HepG2 (cell line): Measurements from ENCODE around the gene SLC1A2. TPM values are rescaled to one million over a fixed set of nuclear protein-coding genes. Genes with fewer than 3 reads are reported as not detected.

ENCODE experiments used
- ATAC-seq: fragments of 200-7000 bp; cut with Tn5 transposase; 3 replicates; pipeline ENCODE4 v1.9.1; 2020; ENCODE audit warnings: mild to moderate bottlenecking, moderate library complexity
- BruUV-seq: library from RNA; stranded (reverse); fragments of 400-500 nt; replicated peaks from 2 replicates; lab custom pipeline; 2021; lab: Mats Ljungman, UMichigan
- CTCF ChIA-PET: fragments of 300-600 bp; formaldehyde crosslinking; extraction: SDS; loops from one replicate; lab custom pipeline; 2021; ENCODE audit warnings: low total read pairs, inconsistent platforms, low intra/inter-chr PET ratio; lab: Yijun Ruan, JAX
- POLR2A ChIA-PET: fragments of 350-600 bp; sonication (Branson Sonifier 250); formaldehyde crosslinking; loops from one replicate; lab custom pipeline; 2020; ENCODE audit warnings: antibody characterized with exemption, inconsistent platforms; lab: Yijun Ruan, JAX
- DNase-seq: peaks from one replicate; pipeline ENCODE4 v3.0.0-alpha.2; 2015; ENCODE audit warnings: low spot score
- FAIRE-seq: peaks from 3 replicates; lab custom pipeline; 2011; peaks lifted over from hg19 to GRCh38; lab: Jason Lieb, UNC
- H2AFZ ChIP-seq: one replicate; pipeline ENCODE4 v1.6.1; 2011; ENCODE audit warnings: low read length, inconsistent platforms
- H3K27ac ChIP-seq: fragments of 300-600 bp; 3 replicates; pipeline ENCODE4 v1.8.0; 2011; ENCODE audit warnings: mixed run types, mild to moderate bottlenecking, mixed read lengths, low read length, inconsistent platforms; ENCODE audit not compliant: insufficient read depth; ENCODE audit errors: extremely low read length
- H3K27me3 ChIP-seq, 2 experiments: fragments of 200-600 bp in 1 of 2; 2 replicates in 1 of 2; 3 replicates in 1 of 2; pipeline versions ENCODE4 v1.6.0 to v1.8.0; 2011; ENCODE audit warnings: low read length in 2 of 2, mild to moderate bottlenecking in 2 of 2, moderate library complexity in 2 of 2, inconsistent platforms in 1 of 2; ENCODE audit not compliant: insufficient read depth in 2 of 2, control insufficient read depth in 1 of 2
- H3K36me3 ChIP-seq, 2 experiments: fragments of 200-600 bp in 1 of 2; replicated peaks in 1 of 2; 2 replicates in 1 of 2; 3 replicates in 1 of 2; pipeline versions ENCODE4 v1.5.1 to v1.8.0; 2011; ENCODE audit warnings: low read length in 2 of 2, inconsistent platforms in 1 of 2; ENCODE audit not compliant: insufficient read depth in 2 of 2, control insufficient read depth in 1 of 2
- H3K4me1 ChIP-seq: 2 replicates; pipeline ENCODE4 v1.5.1; 2012; ENCODE audit warnings: low read length, inconsistent platforms; ENCODE audit not compliant: insufficient read depth
- H3K4me2 ChIP-seq: 2 replicates; pipeline ENCODE4 v1.6.0; 2011; ENCODE audit warnings: low read depth, low read length, inconsistent platforms
- H3K4me3 ChIP-seq, 3 experiments: fragments of 200-600 bp in 1 of 3; sonication (generic), shearing (Covaris generic) in 1 of 3; replicated peaks in 1 of 3; 2 replicates each; pipeline ENCODE4 v1.5.1; 2011 to 2016; ENCODE audit warnings: low read length in 3 of 3, inconsistent platforms in 2 of 3, low read depth in 2 of 3, mild to moderate bottlenecking in 2 of 3, control low read depth in 1 of 3, mixed read lengths in 1 of 3; ENCODE audit not compliant: insufficient read depth in 1 of 3
- H3K79me2 ChIP-seq: one replicate; pipeline ENCODE4 v1.6.1; 2011; ENCODE audit warnings: low read length, inconsistent platforms; ENCODE audit not compliant: insufficient read depth
- H3K9ac ChIP-seq: 2 replicates; pipeline ENCODE4 v1.6.0; 2011; ENCODE audit warnings: mild to moderate bottlenecking, low read depth, low read length, inconsistent platforms; ENCODE audit not compliant: insufficient read depth
- H3K9me3 ChIP-seq: 2 replicates; pipeline ENCODE4 v1.5.1; 2012; ENCODE audit warnings: mild to moderate bottlenecking, low read length
- H4K20me1 ChIP-seq: 2 replicates; pipeline ENCODE4 v1.6.0; 2011; ENCODE audit warnings: inconsistent platforms, mild to moderate bottlenecking, low read length, moderate library complexity; ENCODE audit not compliant: insufficient read depth
- FOXO1 ChIP-seq: sonication (generic); formaldehyde crosslinking; IDR thresholded peaks from 2 replicates; pipeline ENCODE4 v1.4.0; 2020; ENCODE audit warnings: missing genetic modification reagents
- GFI1 ChIP-seq: sonication (generic); formaldehyde crosslinking; IDR thresholded peaks from 2 replicates; pipeline ENCODE4 v1.5.0; 2020; ENCODE audit warnings: missing genetic modification reagents, mild to moderate bottlenecking, borderline replicate concordance
- HNRNPL ChIP-seq: fragments of 200-400 bp; formaldehyde crosslinking; IDR thresholded peaks from 2 replicates; pipeline ENCODE4 v1.6.1; 2017; ENCODE audit warnings: mild to moderate bottlenecking, low read depth, low read length
- SRF ChIP-seq: IDR thresholded peaks from 2 replicates; pipeline ENCODE4 v1.6.1; 2011; ENCODE audit warnings: mild to moderate bottlenecking, low read depth, low read length, moderate library complexity
- TOE1 ChIP-seq: sonication (generic); formaldehyde crosslinking; IDR thresholded peaks from 2 replicates; pipeline ENCODE4 v1.4.0; 2020; ENCODE audit warnings: mild to moderate bottlenecking, missing genetic modification reagents
- UBTF ChIP-seq: sonication (generic); formaldehyde crosslinking; IDR thresholded peaks from 2 replicates; pipeline ENCODE4 v1.4.0; 2020; ENCODE audit warnings: mild to moderate bottlenecking, missing genetic modification reagents
- ZBTB21 ChIP-seq: sonication (generic); formaldehyde crosslinking; IDR thresholded peaks from 2 replicates; pipeline ENCODE4 v1.4.0; 2020; ENCODE audit warnings: missing genetic modification reagents
- ZMAT3 ChIP-seq: sonication (generic); formaldehyde crosslinking; conservative IDR thresholded peaks from 2 replicates; pipeline ENCODE4 v1.7.0; 2021; ENCODE audit warnings: missing genetic modification reagents
- ZNF124 ChIP-seq: sonication (generic); formaldehyde crosslinking; IDR thresholded peaks from 2 replicates; pipeline ENCODE4 v1.4.0; 2020; ENCODE audit warnings: missing genetic modification reagents
- ZNF33B ChIP-seq: sonication (generic); formaldehyde crosslinking; IDR thresholded peaks from 2 replicates; pipeline ENCODE4 v1.5.1; 2020; ENCODE audit warnings: mild to moderate bottlenecking, missing genetic modification reagents
- ZNF354B ChIP-seq: sonication (generic); formaldehyde crosslinking; IDR thresholded peaks from 2 replicates; pipeline ENCODE4 v1.8.0; 2022; ENCODE audit warnings: mild to moderate bottlenecking, missing genetic modification reagents
- ZNF83 ChIP-seq: sonication (generic); formaldehyde crosslinking; IDR thresholded peaks from 2 replicates; pipeline ENCODE4 v1.4.0; 2020; ENCODE audit warnings: missing genetic modification reagents, mild to moderate bottlenecking, borderline replicate concordance
- ZNF839 ChIP-seq: sonication (generic); formaldehyde crosslinking; IDR thresholded peaks from 2 replicates; pipeline ENCODE4 v1.4.0; 2020; ENCODE audit warnings: missing genetic modification reagents, mild to moderate bottlenecking, borderline replicate concordance
- WGBS: methylation state at CpG from one replicate; pipeline ENCODE4 v1.1.6; 2017; ENCODE audit warnings: low lambda C conversion rate; 5-methylcytosine and 5-hydroxymethylcytosine counted together
- in situ Hi-C: cut with HindIII; loops from 2 replicates; pipeline ENCODE4 v1.10.0; 2017; ENCODE audit warnings: low pct_unique_long_range_greater_than_20kb; ENCODE audit not compliant: extremely low pct_ligation_motif_present
- intact Hi-C: fragments of 100-400 bp; cut with micrococcal nuclease; formaldehyde crosslinking; loops from one replicate; pipeline ENCODE4 v1.10.0; 2022; ENCODE audit not compliant: unreplicated experiment
- polyA plus RNA-seq, 8 experiments: library from polyadenylated mRNA; depleted of rRNA in 3 of 8; stranded (reverse) in 7 of 8; unstranded in 1 of 8; fragments of >200 nt; fragmentation: Illumina TruSeq in 4 of 8; extraction: Trizol in 4 of 8; gene quantifications; 2 replicates each; pipeline versions ENCODE4 v1.2.1 to v1.2.3, GENCODE V29; 2011 to 2016; ENCODE audit warnings: low read depth in 4 of 8, missing spikeins in 1 of 8, mixed read lengths in 1 of 8; ENCODE audit not compliant: insufficient read depth in 1 of 8
- total RNA-seq, 5 experiments: library from RNA; depleted of rRNA; stranded (reverse); fragments of >200 nt; fragmentation: Illumina TruSeq; extraction: Trizol; gene quantifications; 2 replicates each; pipeline ENCODE4 v1.2.3, GENCODE V29; 2016; ENCODE audit warnings: low read depth in 1 of 5

The SLC1A2 gene
- total and polyA plus RNA-seq, 2 of the 13 experiments (the other 11 are each of a cell fraction or from before 2014, with no cell fraction given): 23.2 to 43.2 TPM

GRCh38 chr11:35307221-35307621 lies 112.1 kb downstream of the SLC1A2 start:
- Histone ChIP-seq H2AFZ (no peak overlapping the region), H3K9me3 (no peaks in the 10 kb centered on the region), H3K4me1 (peaks cover 26% of the 10 kb centered on the region), H4K20me1 (no peaks in the 10 kb centered on the region), H3K79me2 (no peaks in the 10 kb centered on the region), H3K4me3 (no peak overlapping the region), H3K4me2 (no peak overlapping the region), H3K9ac (no peak overlapping the region), H3K27ac (no peak overlapping the region), H3K36me3 (peaks cover 8 to 26% of the 10 kb centered on the region in 2 experiments), H3K27me3 (no peaks in the 10 kb centered on the region)
- no peak for ATAC-seq
- FAIRE-seq: no peak
- ChIA-PET POLR2A (no interaction called here), CTCF (no interaction called here)
- BruUV-seq: no TSS peak
- TF ChIP-seq ZMAT3 (CRISPR knock-in tag): no peak
- TF ChIP-seq TOE1 (CRISPR knock-in tag): no peak
- TF ChIP-seq HNRNPL: no peak
- TF ChIP-seq UBTF: no peak
- no peak for TF ChIP-seq ZNF83
- no peak for TF ChIP-seq ZBTB21 (CRISPR knock-in tag)
- no peak for TF ChIP-seq ZNF124 (CRISPR knock-in tag)
- TF ChIP-seq ZNF33B (CRISPR knock-in tag): no peak
- TF ChIP-seq FOXO1 (CRISPR knock-in tag): no peak
- no peak for TF ChIP-seq GFI1 (CRISPR knock-in tag)
- TF ChIP-seq ZNF839 (CRISPR knock-in tag): no peak
- TF ChIP-seq SRF: no peak
- no peak for TF ChIP-seq ZNF354B
- intact Hi-C loops (no loop called here), in situ Hi-C loops (no loop called here)
- WGBS: 99% methylated on average over 4 of the region's 4 CpGs
- DNase-seq: no peak
